AG04450 (cell line): ENCODE data around the gene IFT27. TPM values are rescaled to one million over a fixed set of nuclear protein-coding genes. Genes with fewer than 3 reads are reported as not detected.

Source experiments
- CTCF ChIA-PET: fragments of 300-600, 350-600 bp; formaldehyde crosslinking; extraction: SDS; loops from one replicate; lab custom pipeline; 2022; ENCODE audit warnings: antibody characterized with exemption, inconsistent platforms; lab: Charles Lee
- POLR2A ChIA-PET: fragments of 350-600 bp; formaldehyde crosslinking; extraction: SDS; loops from one replicate; lab custom pipeline; 2021; ENCODE audit warnings: antibody characterized with exemption, inconsistent platforms; lab: Yijun Ruan, JAX
- DNase-seq: peaks from one replicate; pipeline ENCODE4 v3.0.0-alpha.2; 2011; ENCODE audit warnings: low read depth, low spot score
- H3K27ac ChIP-seq: one replicate; pipeline ENCODE4 v1.5.1; 2012; ENCODE audit warnings: low read depth, low read length, control low read depth
- H3K27me3 ChIP-seq: one replicate; pipeline ENCODE4 v1.6.0; 2012; ENCODE audit warnings: low read length; ENCODE audit not compliant: control insufficient read depth, insufficient read depth
- H3K4me3 ChIP-seq: 2 replicates; pipeline ENCODE4 v1.5.1; 2011; ENCODE audit warnings: mild to moderate bottlenecking, low read depth, low read length, control low read depth
- H3K9me3 ChIP-seq: 2 replicates; pipeline ENCODE4 v1.5.1; 2012; ENCODE audit warnings: low read length; ENCODE audit not compliant: control insufficient read depth, insufficient read depth
- polyA plus RNA-seq: library from polyadenylated mRNA; depleted of rRNA; stranded (reverse); fragments of >200 nt; gene quantifications from 2 replicates; pipeline ENCODE4 v1.2.3, GENCODE V29; 2011
- TF ChIP-seq, protein P1 (sequence below): IDR thresholded peaks from 2 replicates; pipeline ENCODE4 v1.5.1; 2011; ENCODE audit warnings: low read depth, low read length, control low read depth, inconsistent platforms

The IFT27 gene
- polyA plus RNA-seq, 1 experiment = 25.5 TPM

DNA sequence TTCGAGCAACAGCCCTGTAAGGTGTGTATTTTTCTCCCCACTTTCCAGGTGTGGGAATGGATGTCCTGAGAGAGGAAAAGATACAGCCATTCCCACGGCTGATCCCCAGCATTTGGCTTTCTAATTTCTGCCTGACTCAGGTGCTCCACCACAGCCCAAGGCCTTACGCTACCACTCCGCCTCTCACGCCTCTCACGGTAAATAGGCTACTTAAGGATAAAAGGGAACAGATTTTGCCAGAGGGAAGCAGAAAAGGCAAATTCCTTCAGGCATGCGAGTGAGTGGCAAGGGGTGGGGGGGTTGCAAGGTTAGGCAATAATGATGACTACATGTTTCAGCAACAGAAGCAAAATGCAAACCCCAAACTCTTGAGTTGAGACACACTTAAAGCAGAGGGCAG lies 31.7 kb upstream of the IFT27 start:
- POLR2A ChIA-PET = no interaction called here
- H3K27ac ChIP-seq = no peak overlapping the region
- H3K27me3 ChIP-seq = peaks cover 44% of the 10 kb centered on the region
- H3K4me3 ChIP-seq = no peak overlapping the region
- CTCF ChIA-PET = no interaction called here
- no peak for DNase-seq
- no peaks in the 10 kb centered on the region for H3K9me3 ChIP-seq
- TF ChIP-seq, protein P1, sequence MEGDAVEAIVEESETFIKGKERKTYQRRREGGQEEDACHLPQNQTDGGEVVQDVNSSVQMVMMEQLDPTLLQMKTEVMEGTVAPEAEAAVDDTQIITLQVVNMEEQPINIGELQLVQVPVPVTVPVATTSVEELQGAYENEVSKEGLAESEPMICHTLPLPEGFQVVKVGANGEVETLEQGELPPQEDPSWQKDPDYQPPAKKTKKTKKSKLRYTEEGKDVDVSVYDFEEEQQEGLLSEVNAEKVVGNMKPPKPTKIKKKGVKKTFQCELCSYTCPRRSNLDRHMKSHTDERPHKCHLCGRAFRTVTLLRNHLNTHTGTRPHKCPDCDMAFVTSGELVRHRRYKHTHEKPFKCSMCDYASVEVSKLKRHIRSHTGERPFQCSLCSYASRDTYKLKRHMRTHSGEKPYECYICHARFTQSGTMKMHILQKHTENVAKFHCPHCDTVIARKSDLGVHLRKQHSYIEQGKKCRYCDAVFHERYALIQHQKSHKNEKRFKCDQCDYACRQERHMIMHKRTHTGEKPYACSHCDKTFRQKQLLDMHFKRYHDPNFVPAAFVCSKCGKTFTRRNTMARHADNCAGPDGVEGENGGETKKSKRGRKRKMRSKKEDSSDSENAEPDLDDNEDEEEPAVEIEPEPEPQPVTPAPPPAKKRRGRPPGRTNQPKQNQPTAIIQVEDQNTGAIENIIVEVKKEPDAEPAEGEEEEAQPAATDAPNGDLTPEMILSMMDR = no peak

DNA sequence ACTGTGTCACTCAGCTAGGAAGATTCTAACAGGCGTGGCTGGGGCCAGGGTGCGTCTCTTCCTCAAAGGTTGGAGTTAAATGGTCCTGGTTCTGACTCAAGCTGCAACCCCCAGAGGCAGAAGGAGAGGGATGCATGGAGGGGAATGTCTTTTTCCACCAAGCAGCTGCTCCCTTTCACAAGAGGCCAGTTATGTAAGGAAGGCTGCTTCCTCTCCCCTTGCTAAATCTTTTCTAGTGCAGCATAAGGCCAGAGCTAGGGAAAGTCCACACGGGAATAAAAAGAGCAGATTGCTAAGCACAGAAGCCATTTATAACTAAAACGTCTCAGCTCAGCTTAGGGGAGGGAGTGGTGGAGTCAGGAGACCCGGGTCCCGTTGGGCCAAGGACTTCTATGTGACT lies 30.9 kb upstream of the IFT27 start:
- Histone ChIP-seq H3K27ac (no peak overlapping the region), H3K9me3 (no peaks in the 10 kb centered on the region), H3K27me3 (peaks cover 41% of the 10 kb centered on the region), H3K4me3 (no peak overlapping the region)
- CTCF ChIA-PET = no interaction called here
- TF ChIP-seq, protein P1 = no peak
- no peak for DNase-seq
- POLR2A ChIA-PET = no interaction called here

DNA sequence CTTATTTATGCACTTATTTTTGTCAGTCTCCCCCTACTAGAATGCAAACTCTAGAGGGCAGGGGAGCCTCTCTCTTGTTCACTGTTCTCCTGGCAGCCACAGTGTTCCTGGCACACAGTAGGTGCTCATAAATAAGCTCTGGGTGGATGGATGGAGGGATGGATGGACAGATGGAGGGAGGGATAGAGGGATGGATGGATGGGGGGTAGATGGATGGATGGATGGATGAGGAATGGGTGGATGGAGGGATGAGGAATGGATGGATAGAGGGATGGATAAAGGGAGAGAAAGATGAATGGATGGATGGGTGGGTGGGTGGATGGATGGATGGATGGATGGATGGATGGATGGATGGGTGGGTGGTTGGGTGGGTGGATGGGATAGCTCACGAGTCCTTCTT lies 27.4 kb upstream of the IFT27 start:
- Histone ChIP-seq H3K27ac (no peak overlapping the region), H3K27me3 (peaks cover 39% of the 10 kb centered on the region), H3K9me3 (no peaks in the 10 kb centered on the region; the same call in 1 of the 2 replicates), H3K4me3 (no peak overlapping the region)
- ChIA-PET CTCF (interaction anchor here (1.9 kb wide), 1 partner anchor 53 kb away, joined by 9 read pairs; no protein-coding TSS in a partner anchor), POLR2A (no interaction called here)
- TF ChIP-seq, protein P1 = no peak
- no peak for DNase-seq

DNA sequence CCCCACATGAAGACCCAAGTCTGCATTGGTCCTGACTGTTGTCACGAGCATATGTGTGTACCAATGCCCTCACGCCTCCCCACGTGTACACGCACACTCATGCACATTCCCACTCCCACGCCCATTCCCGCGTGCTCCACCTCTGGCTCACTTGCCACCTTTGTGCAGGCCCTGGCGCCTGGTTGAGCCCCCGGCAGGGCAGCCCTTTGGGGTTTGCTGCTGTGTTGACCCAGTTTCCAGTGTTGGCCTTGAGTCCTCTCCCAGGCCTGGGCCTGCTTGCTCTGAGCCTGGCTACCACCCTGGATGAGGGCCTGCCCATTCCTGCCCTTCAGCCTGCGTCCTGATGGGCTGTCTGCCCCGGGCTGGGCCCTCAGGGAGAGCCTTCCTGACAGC lies 22.8 kb upstream of the IFT27 start:
- ChIA-PET POLR2A (no interaction called here), CTCF (no interaction called here)
- H3K9me3 ChIP-seq = no peaks in the 10 kb centered on the region; the same call in 1 of the 2 replicates
- H3K27ac ChIP-seq = no peak overlapping the region
- no peak overlapping the region for H3K4me3 ChIP-seq
- peaks cover 42% of the 10 kb centered on the region for H3K27me3 ChIP-seq
- no peak for DNase-seq
- TF ChIP-seq, protein P1 = no peak

DNA sequence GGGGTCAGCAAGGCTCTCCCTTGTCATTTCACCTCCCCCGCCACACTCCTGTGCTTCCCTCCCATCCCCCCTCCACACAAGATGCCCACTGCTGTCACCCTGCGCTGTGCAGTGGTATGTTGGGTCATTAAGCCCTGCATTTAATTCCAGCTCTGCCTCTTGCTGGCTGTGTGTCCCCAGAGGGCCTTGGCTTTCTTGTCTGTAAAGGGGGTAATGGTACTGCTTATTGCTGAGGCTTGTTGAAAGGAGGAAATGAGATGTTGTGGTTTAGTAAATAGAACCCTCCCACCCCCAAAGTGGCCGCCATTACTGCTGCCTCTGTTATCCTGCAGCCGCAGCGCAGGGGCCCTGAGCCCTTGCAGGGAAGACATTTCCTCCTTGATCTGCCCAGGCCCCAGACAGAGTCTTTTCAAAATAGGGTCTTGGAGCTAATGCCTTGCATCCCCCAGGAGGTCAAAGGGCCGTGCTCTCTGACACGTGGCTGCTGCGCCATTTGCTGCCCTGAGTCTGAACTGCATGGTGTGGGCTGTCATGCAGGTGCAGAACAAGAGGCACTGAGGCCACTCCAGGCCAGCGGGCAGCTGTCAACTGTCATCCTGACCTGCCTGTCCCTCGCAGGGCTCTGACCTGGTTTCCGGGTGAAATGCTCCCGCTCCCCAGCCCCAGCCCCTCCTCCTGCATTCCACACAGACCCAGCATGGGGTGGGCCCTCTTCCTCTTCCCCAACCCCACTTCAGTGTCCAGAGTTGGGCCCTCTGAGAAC lies 22.2 kb upstream of the IFT27 start:
- TF ChIP-seq, protein P1 = no peak
- no peak overlapping the region for H3K4me3 ChIP-seq
- peaks cover 46% of the 10 kb centered on the region for H3K27me3 ChIP-seq
- H3K27ac ChIP-seq = no peak overlapping the region
- ChIA-PET POLR2A (no interaction called here), CTCF (no interaction called here)
- H3K9me3 ChIP-seq = no peaks in the 10 kb centered on the region; the same call in 1 of the 2 replicates
- DNase-seq = no peak
